BJ (cell line): ENCODE results near the gene RLN3. TPM values are rescaled to one million over a fixed set of nuclear protein-coding genes. Genes with fewer than 3 reads are reported as not detected.
A peak's percentile ranks its signal among the peaks of the same experiment; 100 is the strongest.

Experiments
- CTCF ChIA-PET: fragments of 350-600 bp; formaldehyde crosslinking; extraction: SDS; loops from one replicate; lab custom pipeline; 2021; ENCODE audit warnings: antibody characterized with exemption, inconsistent platforms; lab: Yijun Ruan, JAX
- POLR2A ChIA-PET: fragments of 300-600 bp; sonication (Branson Sonifier 250); formaldehyde crosslinking; extraction: SDS; loops from one replicate; lab custom pipeline; 2021; ENCODE audit warnings: antibody characterized with exemption; lab: Charles Lee
- DNase-seq: peaks from one replicate; pipeline ENCODE4 v3.0.0-alpha.2; 2011; ENCODE audit warnings: low read depth
- H3K27me3 ChIP-seq: 2 replicates; pipeline ENCODE4 v1.6.0; 2011; ENCODE audit warnings: low read length; ENCODE audit not compliant: control insufficient read depth, insufficient read depth
- H3K36me3 ChIP-seq: 2 replicates; pipeline ENCODE4 v1.5.1; 2011; ENCODE audit warnings: low read length; ENCODE audit not compliant: control insufficient read depth, insufficient read depth
- H3K4me3 ChIP-seq: 2 replicates; pipeline ENCODE4 v1.5.1; 2011; ENCODE audit warnings: low read depth, mild to moderate bottlenecking, control low read depth, low read length
- polyA minus RNA-seq: library from RNA; depleted of rRNA, polyadenylated mRNA; stranded (reverse); fragments of >200 nt; gene quantifications from 2 replicates; pipeline ENCODE4 v1.2.3, GENCODE V29; 2011; rRNA and poly(A)+ RNA removed
- polyA plus RNA-seq: library from polyadenylated mRNA; depleted of rRNA; stranded (reverse); fragments of >200 nt; gene quantifications from 2 replicates; pipeline ENCODE4 v1.2.3, GENCODE V29; 2011; rRNA removed
- TF ChIP-seq, protein P1 (sequence below): IDR thresholded peaks from 2 replicates; pipeline ENCODE4 v1.5.1; 2011; ENCODE audit warnings: low read depth, mild to moderate bottlenecking, control low read depth, inconsistent platforms, low read length, moderate library complexity; ENCODE audit not compliant: insufficient read depth

Gene RLN3, protein sequence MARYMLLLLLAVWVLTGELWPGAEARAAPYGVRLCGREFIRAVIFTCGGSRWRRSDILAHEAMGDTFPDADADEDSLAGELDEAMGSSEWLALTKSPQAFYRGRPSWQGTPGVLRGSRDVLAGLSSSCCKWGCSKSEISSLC
- not detected in 2 replicates for polyA plus RNA-seq
- not detected in 2 replicates for polyA minus RNA-seq

DNA sequence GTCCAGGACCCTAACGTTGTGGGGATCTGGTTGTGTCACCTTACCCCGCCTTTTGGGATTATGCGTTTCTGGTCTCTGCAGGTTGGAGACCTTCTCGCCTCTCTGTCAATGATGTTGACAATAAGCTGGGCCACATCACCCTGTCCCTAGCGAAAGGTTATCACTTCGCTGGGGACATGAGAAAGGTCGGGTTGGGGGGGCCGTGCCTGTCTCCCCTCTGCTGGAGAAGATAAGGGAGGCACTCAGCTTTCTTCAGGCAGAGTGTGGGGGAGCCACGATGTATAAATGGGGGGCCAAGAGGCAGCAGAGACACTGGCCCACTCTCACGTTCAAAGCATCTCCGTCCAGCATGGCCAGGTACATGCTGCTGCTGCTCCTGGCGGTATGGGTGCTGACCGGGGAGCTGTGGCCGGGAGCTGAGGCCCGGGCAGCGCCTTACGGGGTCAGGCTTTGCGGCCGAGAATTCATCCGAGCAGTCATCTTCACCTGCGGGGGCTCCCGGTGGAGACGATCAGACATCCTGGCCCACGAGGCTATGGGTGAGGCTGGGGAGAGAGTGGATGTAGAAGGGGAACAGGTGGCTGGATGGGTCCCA is at the start of gene RLN3:
TSS of gene RLN3 (plus strand) at position 293 of the 595 bp plus-strand sequence. CDS start at position 350, 57 bp downstream.
- TF ChIP-seq, protein P1, sequence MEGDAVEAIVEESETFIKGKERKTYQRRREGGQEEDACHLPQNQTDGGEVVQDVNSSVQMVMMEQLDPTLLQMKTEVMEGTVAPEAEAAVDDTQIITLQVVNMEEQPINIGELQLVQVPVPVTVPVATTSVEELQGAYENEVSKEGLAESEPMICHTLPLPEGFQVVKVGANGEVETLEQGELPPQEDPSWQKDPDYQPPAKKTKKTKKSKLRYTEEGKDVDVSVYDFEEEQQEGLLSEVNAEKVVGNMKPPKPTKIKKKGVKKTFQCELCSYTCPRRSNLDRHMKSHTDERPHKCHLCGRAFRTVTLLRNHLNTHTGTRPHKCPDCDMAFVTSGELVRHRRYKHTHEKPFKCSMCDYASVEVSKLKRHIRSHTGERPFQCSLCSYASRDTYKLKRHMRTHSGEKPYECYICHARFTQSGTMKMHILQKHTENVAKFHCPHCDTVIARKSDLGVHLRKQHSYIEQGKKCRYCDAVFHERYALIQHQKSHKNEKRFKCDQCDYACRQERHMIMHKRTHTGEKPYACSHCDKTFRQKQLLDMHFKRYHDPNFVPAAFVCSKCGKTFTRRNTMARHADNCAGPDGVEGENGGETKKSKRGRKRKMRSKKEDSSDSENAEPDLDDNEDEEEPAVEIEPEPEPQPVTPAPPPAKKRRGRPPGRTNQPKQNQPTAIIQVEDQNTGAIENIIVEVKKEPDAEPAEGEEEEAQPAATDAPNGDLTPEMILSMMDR, result no peak

GRCh38 chr19:13978351-13979243 is 49.4 kb upstream of the RLN3 start:
- Histone ChIP-seq H3K27me3 (no peaks in the 10 kb centered on the region), H3K36me3 (peaks cover 9% of the 10 kb centered on the region), H3K4me3 (peak overlapping the region; percentile 16)
- POLR2A ChIA-PET, result no interaction called here
- TF ChIP-seq, protein P1, result no peak
- no peak for DNase-seq
- CTCF ChIA-PET, result interaction anchor here (1.0 to 1.2 kb wide), 3 partner anchors 17 to 65 kb away, joined by 3 to 4 read pairs (median 3); no protein-coding TSS in a partner anchor

More for the DNA sequence above, at the start of gene RLN3:
- no peak within 1 kb of the TSS for H3K4me3 ChIP-seq
- CTCF ChIA-PET, result interaction anchor here (1.9 kb wide), 1 partner anchor 31 kb away, joined by 7 read pairs; no protein-coding TSS in a partner anchor
- no peak for DNase-seq
- no peaks in the 10 kb centered on the region for H3K36me3 ChIP-seq
- POLR2A ChIA-PET, result no interaction called here
- peaks cover 6% of the 10 kb centered on the region for H3K27me3 ChIP-seq

- no peak for DNase-seq
- CTCF ChIA-PET, result interaction anchor here (1.0 kb wide), 1 partner anchor 18 kb away, joined by 4 read pairs; no protein-coding TSS in a partner anchor
- TF ChIP-seq, protein P1, result no peak
- POLR2A ChIA-PET, result no interaction called here
- H3K4me3 ChIP-seq, result peak overlapping the region; percentile 5
- no peaks in the 10 kb centered on the region for H3K27me3 ChIP-seq
- peaks cover 9% of the 10 kb centered on the region for H3K36me3 ChIP-seq
These were observed 48.7 kb upstream of the RLN3 start for GRCh38 chr19:13979244-13979615.

DNA sequence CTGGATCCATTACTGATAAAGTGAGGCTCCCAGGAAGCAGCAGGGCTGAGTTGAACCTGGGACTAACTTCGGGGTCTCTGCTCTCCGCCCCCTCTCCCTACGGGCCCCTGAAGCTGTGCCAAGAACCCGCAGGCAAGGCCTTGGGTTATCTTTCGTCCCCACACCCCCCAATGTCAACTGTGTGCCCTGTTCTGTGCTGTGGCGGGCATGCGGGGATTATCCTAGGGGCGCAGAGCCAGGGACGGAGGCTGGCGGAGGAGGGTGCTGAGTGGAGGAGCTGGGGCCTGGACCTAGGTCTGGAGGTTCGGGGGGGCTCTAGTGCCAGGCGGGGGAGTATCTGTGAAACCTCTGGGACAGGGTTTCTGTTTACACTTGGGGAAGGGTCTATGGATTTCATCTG is 48.3 kb upstream of the RLN3 start:
- POLR2A ChIA-PET, result no interaction called here

More for the DNA sequence above, 48.3 kb upstream of the RLN3 start:
- H3K27me3 ChIP-seq, result no peaks in the 10 kb centered on the region
- CTCF ChIA-PET, result interaction anchor here (1.0 kb wide), 1 partner anchor 18 kb away, joined by 4 read pairs; no protein-coding TSS in a partner anchor
- H3K36me3 ChIP-seq, result peaks cover 9% of the 10 kb centered on the region
- TF ChIP-seq, protein P1, result no peak
- DNase-seq, result no peak
- no peak overlapping the region for H3K4me3 ChIP-seq
